Endothelial cell of umbilical vein (primary cell): Measurements from ENCODE around the gene CBFA2T3. TPM values are rescaled to one million over a fixed set of nuclear protein-coding genes. Genes with fewer than 3 reads are reported as not detected.

ENCODE experiments used
- BruUV-seq: library from RNA; stranded (reverse); fragments of 400-500 nt; replicated peaks from 2 replicates; lab custom pipeline; 2021; lab: Mats Ljungman, UMichigan
- CTCF ChIA-PET: fragments of 300-600, 350-600 bp; sonication (Branson Sonifier 250); formaldehyde crosslinking; loops from one replicate; lab custom pipeline; 2021; ENCODE audit warnings: antibody characterized with exemption, inconsistent platforms; lab: Charles Lee
- POLR2A ChIA-PET: fragments of 300-600, 350-600 bp; sonication (Branson Sonifier 250); formaldehyde crosslinking; loops from one replicate; lab custom pipeline; 2021; ENCODE audit warnings: antibody characterized with exemption, inconsistent platforms; lab: Charles Lee
- DNase-seq: peaks from one replicate; pipeline ENCODE4 v3.0.0-alpha.2; 2011; ENCODE audit warnings: low read depth, low spot score
- FAIRE-seq: peaks from 2 replicates; lab custom pipeline; 2011; peaks lifted over from hg19 to GRCh38; lab: Jason Lieb, UNC
- H2AFZ ChIP-seq: 2 replicates; pipeline ENCODE4 v1.6.0; 2012; ENCODE audit warnings: low read depth, low read length, control low read depth, inconsistent platforms
- H3K27ac ChIP-seq: 2 replicates; pipeline ENCODE4 v1.5.1; 2011; ENCODE audit warnings: low read depth, mild to moderate bottlenecking, control low read depth, low read length, moderate library complexity; ENCODE audit not compliant: insufficient read depth
- H3K27me3 ChIP-seq, 2 experiments: 2 replicates each; pipeline versions ENCODE4 v1.6.0 to v1.6.1; 2011; ENCODE audit warnings: low read length in 2 of 2, mixed read lengths in 1 of 2; ENCODE audit not compliant: control insufficient read depth in 2 of 2, insufficient read depth in 2 of 2
- H3K36me3 ChIP-seq, 2 experiments: 2 replicates in 1 of 2; 3 replicates in 1 of 2; pipeline ENCODE4 v1.5.1; 2011; ENCODE audit warnings: low read length in 2 of 2, mild to moderate bottlenecking in 1 of 2, moderate library complexity in 1 of 2; ENCODE audit not compliant: control insufficient read depth in 2 of 2, insufficient read depth in 2 of 2; ENCODE audit errors: extremely low read depth in 1 of 2
- H3K4me1 ChIP-seq: 3 replicates; pipeline ENCODE4 v1.5.1; 2011; ENCODE audit warnings: mild to moderate bottlenecking, low read length; ENCODE audit not compliant: control insufficient read depth, insufficient read depth; ENCODE audit errors: extremely low read depth
- H3K4me2 ChIP-seq: 2 replicates; pipeline ENCODE4 v1.6.1; 2011; ENCODE audit warnings: low read length, control low read depth, mixed read lengths; ENCODE audit not compliant: insufficient read depth
- H3K4me3 ChIP-seq, 3 experiments: fragments of 200-600 bp in 1 of 3; sonication (generic), shearing (Covaris generic) in 1 of 3; replicated peaks in 1 of 3; 2 replicates each; pipeline ENCODE4 v1.5.1; 2011 to 2016; ENCODE audit warnings: control low read depth in 3 of 3, low read length in 3 of 3, mild to moderate bottlenecking in 2 of 3, inconsistent platforms in 1 of 3, low read depth in 1 of 3, moderate library complexity in 1 of 3; ENCODE audit not compliant: insufficient read depth in 1 of 3
- H3K79me2 ChIP-seq: 2 replicates; pipeline ENCODE4 v1.6.0; 2012; ENCODE audit warnings: low read length, inconsistent platforms; ENCODE audit not compliant: control insufficient read depth, insufficient read depth
- H3K9ac ChIP-seq: replicated peaks from 2 replicates; pipeline ENCODE3; 2011; ENCODE audit warnings: low read length, control low read depth; ENCODE audit not compliant: insufficient read depth; ENCODE audit errors: extremely low read depth
- H3K9me1 ChIP-seq: replicated peaks from 3 replicates; pipeline ENCODE4 v1.6.0; 2011; ENCODE audit warnings: mild to moderate bottlenecking, low read length; ENCODE audit not compliant: control insufficient read depth, insufficient read depth; ENCODE audit errors: extremely low read depth
- H3K9me3 ChIP-seq: replicated peaks from 2 replicates; pipeline ENCODE4 v1.5.1; 2012; ENCODE audit warnings: low read length, inconsistent platforms; ENCODE audit not compliant: control insufficient read depth, insufficient read depth
- H4K20me1 ChIP-seq: replicated peaks from 2 replicates; pipeline ENCODE3; 2011; ENCODE audit warnings: mild to moderate bottlenecking, low read length; ENCODE audit not compliant: control insufficient read depth, insufficient read depth; ENCODE audit errors: extremely low read depth
- CTCF ChIP-seq, 2 donors: IDR thresholded peaks; 1 replicate in 1 of 2; 2 replicates in 1 of 2; pipeline ENCODE4 v1.5.1; 2011; ENCODE audit warnings: low read length in 2 of 2, mild to moderate bottlenecking in 2 of 2, moderate library complexity in 2 of 2, control low read depth in 1 of 2, inconsistent platforms in 1 of 2, low read depth in 1 of 2; ENCODE audit not compliant: insufficient read depth in 1 of 2; ENCODE audit errors: extremely low read depth in 1 of 2
- EZH2 ChIP-seq: IDR thresholded peaks from 2 replicates; pipeline ENCODE4 v1.6.1; 2012; ENCODE audit warnings: borderline replicate concordance, low read depth, mild to moderate bottlenecking, moderate library complexity, low read length, inconsistent platforms; ENCODE audit not compliant: severe bottlenecking
- FOS ChIP-seq: IDR thresholded peaks from 2 replicates; pipeline ENCODE4 v1.6.1; 2011; ENCODE audit warnings: mild to moderate bottlenecking, low read length, moderate library complexity, borderline replicate concordance; ENCODE audit not compliant: insufficient read depth
- GATA2 ChIP-seq: IDR thresholded peaks from 2 replicates; pipeline ENCODE4 v1.7.0; 2011; ENCODE audit warnings: low read depth, mild to moderate bottlenecking, moderate library complexity, mixed read lengths, low read length; ENCODE audit not compliant: insufficient read length, insufficient read depth
- JUN ChIP-seq: IDR thresholded peaks from 2 replicates; pipeline ENCODE4 v1.6.1; 2011; ENCODE audit warnings: borderline replicate concordance, low read depth; ENCODE audit not compliant: insufficient read length, insufficient read depth
- MAX ChIP-seq: IDR thresholded peaks from 2 replicates; pipeline ENCODE4 v1.6.1; 2011; ENCODE audit not compliant: insufficient read depth, insufficient read length
- MYC ChIP-seq: IDR thresholded peaks from one replicate; pipeline ENCODE4 v1.6.1; 2011; ENCODE audit warnings: mild to moderate bottlenecking, low read depth, low read length
- POLR2A ChIP-seq: IDR thresholded peaks from 2 replicates; pipeline ENCODE4 v1.6.1; 2012; ENCODE audit warnings: low read depth, mild to moderate bottlenecking, control low read depth, low read length
- POLR2AphosphoS5 ChIP-seq: IDR thresholded peaks from 2 replicates; pipeline ENCODE4 v1.6.1; 2012; ENCODE audit warnings: low read depth, mild to moderate bottlenecking, control low read depth, low read length, moderate library complexity; ENCODE audit not compliant: insufficient read depth
- dilution Hi-C: fragments of 300-500 bp; cut with MboI; formaldehyde crosslinking; loops from one replicate; pipeline ENCODE4 v1.15.0; 2019; ENCODE audit warnings: low sequenced_read_pairs; ENCODE audit not compliant: extremely low pct_ligation_motif_present
- intact Hi-C: fragments of 100-400 bp; cut with micrococcal nuclease; formaldehyde crosslinking; loops from one replicate; pipeline ENCODE4 v1.10.0; 2022
- polyA plus RNA-seq, 4 experiments: library from polyadenylated mRNA; depleted of rRNA in 3 of 4; stranded (reverse) in 3 of 4; unstranded in 1 of 4; fragments of >200 nt; gene quantifications; 2 replicates each; pipeline versions ENCODE4 v1.2.1 to v1.2.3, GENCODE V29; 2011 to 2012; ENCODE audit warnings: missing spikeins in 1 of 4
- total RNA-seq: library from RNA; stranded (reverse); gene quantifications from 2 replicates; pipeline ENCODE4 v1.2.3, GENCODE V29; 2021

The CBFA2T3 gene
- total and polyA plus RNA-seq, 2 donors (not counting 3 experiments of a cell fraction or from before 2014, with no cell fraction given): not detected

GRCh38 chr16:89013111-89013510 lies 36.1 kb upstream of the CBFA2T3 start:
- no TSS peak for BruUV-seq
- no peaks in the 10 kb centered on the region for H3K27me3 ChIP-seq
- no peak overlapping the region for H3K9ac ChIP-seq
- no peak for DNase-seq
- POLR2A ChIA-PET: no interaction called here
- CTCF ChIA-PET: no interaction called here
- H2AFZ ChIP-seq: no peak overlapping the region
- no peak overlapping the region for H3K27ac ChIP-seq
- H3K4me2 ChIP-seq: no peak overlapping the region
- no peak for TF ChIP-seq MAX
- no peak for TF ChIP-seq GATA2
- no peak for TF ChIP-seq JUN
- no peak for TF ChIP-seq CTCF (IDR thresholded peaks at IDR 0.05; ENCODE audit: extremely low read depth in 1 of 2, insufficient read depth in 1 of 2, low read depth in 1 of 2, low read length in 2 of 2)
- no peak for TF ChIP-seq EZH2
- TF ChIP-seq POLR2A: no peak
- TF ChIP-seq MYC: no peak
- no peak for TF ChIP-seq POLR2AphosphoS5
- no peak for TF ChIP-seq FOS
- no peaks in the 10 kb centered on the region for H3K4me1 ChIP-seq
- H3K4me3 ChIP-seq: no peak overlapping the region
- no peaks in the 10 kb centered on the region for H3K79me2 ChIP-seq
- no peaks in the 10 kb centered on the region for H3K36me3 ChIP-seq
- H3K9me3 ChIP-seq: no peaks in the 10 kb centered on the region
- intact Hi-C loops: no loop called here
- no peaks in the 10 kb centered on the region for H3K9me1 ChIP-seq
- H4K20me1 ChIP-seq: no peaks in the 10 kb centered on the region
- FAIRE-seq: no peak
- dilution Hi-C loops: no loop called here
